ENCODE measurements around the gene NOTCH2.

The NOTCH2 gene

GRCh38 chr1:119874186-119874585 lies 195.3 kb downstream of the NOTCH2 start:
- TF ChIP-seq CTCF (IDR thresholded peaks at IDR 0.05; ENCODE audit: borderline replicate concordance, insufficient read depth, low read depth, low read length): no peak
- no peak overlapping the region for H3K4me3 ChIP-seq (ENCODE audit: low read depth, low read length)

- H3K4me3 ChIP-seq (ENCODE audit: low read depth, low read length): no peak overlapping the region
- no peak for TF ChIP-seq CTCF (IDR thresholded peaks at IDR 0.05; ENCODE audit: borderline replicate concordance, insufficient read depth, low read depth, low read length)
Measured at GRCh38 chr1:119873135-119874015, 196.1 kb downstream of the NOTCH2 start.

- no peak for TF ChIP-seq CTCF (IDR thresholded peaks at IDR 0.05; ENCODE audit: borderline replicate concordance, insufficient read depth, low read depth, low read length)
Measured at GRCh38 chr1:119871881-119872280, 197.6 kb downstream of the NOTCH2 start.

GRCh38 chr1:119870917-119871596 lies 198.4 kb downstream of the NOTCH2 start:
- TF ChIP-seq CTCF (IDR thresholded peaks at IDR 0.05; ENCODE audit: borderline replicate concordance, insufficient read depth, low read depth, low read length): peak; percentile 96
- no peak overlapping the region for H3K4me3 ChIP-seq (ENCODE audit: low read depth, low read length)

More at GRCh38 chr1:119871881-119872280, 197.6 kb downstream of the NOTCH2 start:
- no peak overlapping the region for H3K4me3 ChIP-seq (ENCODE audit: low read depth, low read length)

GRCh38 chr1:119869995-119870394 lies 199.5 kb downstream of the NOTCH2 start:
- H3K4me3 ChIP-seq (ENCODE audit: low read depth, low read length): no peak overlapping the region
- TF ChIP-seq CTCF (IDR thresholded peaks at IDR 0.05; ENCODE audit: borderline replicate concordance, insufficient read depth, low read depth, low read length): no peak

- TF ChIP-seq CTCF (IDR thresholded peaks at IDR 0.05; ENCODE audit: borderline replicate concordance, insufficient read depth, low read depth, low read length): no peak
- no peak overlapping the region for H3K4me3 ChIP-seq (ENCODE audit: low read depth, low read length)
Measured at GRCh38 chr1:119868176-119868575, 201.3 kb downstream of the NOTCH2 start.

Data from GM12875 (cell line).